BLaER1 treated with 17β-estradiol and CSF1 and Interleukin-3, amounts not matched to agents 10 nM and 100 nM (cell line): ENCODE measurements around the gene OR8B4.
"Not testable (repeated sequence)": the region's sequence is repeated elsewhere in the genome, so short reads cannot be mapped to it uniquely, and the experiment has no call there.

Experiments used
- H3K27ac ChIP-seq, 11 experiments: shearing (Covaris generic); formaldehyde crosslinking; 2 replicates each; pipeline ENCODE4 v1.8.1; 2022
- H3K27me3 ChIP-seq, 11 experiments: shearing (Covaris generic); formaldehyde crosslinking; 2 replicates each; pipeline ENCODE4 v1.8.1; 2022
- H3K36me3 ChIP-seq, 11 experiments: shearing (Covaris generic); formaldehyde crosslinking; 2 replicates each; pipeline ENCODE4 v1.8.1; 2022
- H3K4me1 ChIP-seq, 10 experiments: shearing (Covaris generic); formaldehyde crosslinking; 2 replicates each; pipeline ENCODE4 v1.8.1; 2022
- H3K4me2 ChIP-seq, 11 experiments: shearing (Covaris generic); formaldehyde crosslinking; 2 replicates each; pipeline ENCODE4 v1.8.1; 2022
- H3K4me3 ChIP-seq, 10 experiments: shearing (Covaris generic); formaldehyde crosslinking; 2 replicates each; pipeline ENCODE4 v1.8.1; 2022
- H3K9ac ChIP-seq, 11 experiments: shearing (Covaris generic); formaldehyde crosslinking; 2 replicates each; pipeline ENCODE4 v1.8.1; 2022
- H3K9me3 ChIP-seq, 11 experiments: shearing (Covaris generic); formaldehyde crosslinking; replicated peaks in 1 of 11; 2 replicates each; pipeline ENCODE4 v1.8.1; 2022
- H4K20me1 ChIP-seq, 11 experiments: shearing (Covaris generic); formaldehyde crosslinking; 2 replicates each; pipeline ENCODE4 v1.8.1; 2022
- Cebpa-rat ChIP-seq, 11 experiments: shearing (Covaris generic); IDR thresholded peaks; 2 replicates each; pipeline ENCODE4 v1.8.1; 2022

OR8B4 gene

DNA sequence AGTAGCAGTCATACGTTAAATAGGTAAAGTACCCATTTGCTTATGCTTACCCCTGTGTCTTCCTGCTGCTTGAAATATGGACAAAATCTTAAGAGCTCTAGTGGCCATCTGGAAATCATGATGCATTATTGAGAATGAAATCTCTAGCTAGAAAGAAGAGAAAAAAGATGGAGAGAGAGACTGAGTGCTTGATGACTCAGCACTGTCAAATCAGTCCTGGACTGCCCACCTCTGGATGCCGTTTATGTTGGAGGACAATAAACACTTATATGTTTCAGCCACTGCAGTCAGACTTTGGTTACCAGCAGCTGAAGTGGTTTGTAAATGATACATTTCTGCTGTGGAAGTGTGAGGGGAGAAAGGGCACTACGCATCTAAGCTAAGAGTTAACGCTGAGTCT, 3.6 kb downstream of the OR8B4 start:
- H3K4me3 ChIP-seq = no peak overlapping the region
- TF ChIP-seq Cebpa-rat (IDR thresholded peaks at IDR 0.05) = no peak
- H3K9ac ChIP-seq = no peak overlapping the region

DNA sequence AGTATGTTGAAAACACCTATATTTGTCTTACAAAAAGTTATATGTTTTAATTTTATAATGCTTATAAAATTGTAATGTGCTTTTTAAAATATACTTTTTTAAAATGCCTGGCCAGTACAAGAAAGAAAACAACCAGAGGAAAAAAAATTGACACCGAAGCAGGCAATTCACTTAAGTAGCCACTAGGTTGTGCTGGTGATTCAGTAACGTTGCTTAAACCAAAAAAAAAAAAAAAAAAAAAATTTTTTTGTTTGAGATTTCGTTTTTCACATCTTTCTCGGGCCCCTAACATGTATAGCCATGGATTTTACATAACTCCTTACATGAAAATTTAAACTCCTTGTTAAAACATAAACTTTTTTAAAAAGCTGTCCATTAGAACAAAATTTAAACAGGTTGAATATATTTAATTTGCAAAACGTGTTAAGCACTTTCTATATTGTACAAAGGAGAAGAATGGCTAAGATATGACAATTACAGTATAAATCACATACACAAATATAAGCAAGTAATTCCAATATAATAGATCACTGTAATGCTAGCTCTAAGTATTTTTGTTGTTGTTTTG, 9.2 kb downstream of the OR8B4 start:
- Histone ChIP-seq H4K20me1 (no peaks in the 10 kb centered on the region), H3K9ac (no peak overlapping the region), H3K4me1 (no peaks in the 10 kb centered on the region), H3K36me3 (no peaks in the 10 kb centered on the region), H3K27ac (no peak overlapping the region), H3K27me3 (no peaks in the 10 kb centered on the region), H3K9me3 (no peaks in the 10 kb centered on the region), H3K4me3 (no peak overlapping the region), H3K4me2 (no peak overlapping the region)
- no peak for TF ChIP-seq Cebpa-rat (IDR thresholded peaks at IDR 0.05)

More for the DNA sequence above, 3.6 kb downstream of the OR8B4 start:
- Histone ChIP-seq H3K4me1 (no peaks in the 10 kb centered on the region), H3K27me3 (no peaks in the 10 kb centered on the region), H3K4me2 (no peak overlapping the region), H3K9me3 (no peaks in the 10 kb centered on the region), H4K20me1 (no peaks in the 10 kb centered on the region), H3K27ac (no peak overlapping the region), H3K36me3 (no peaks in the 10 kb centered on the region)

DNA sequence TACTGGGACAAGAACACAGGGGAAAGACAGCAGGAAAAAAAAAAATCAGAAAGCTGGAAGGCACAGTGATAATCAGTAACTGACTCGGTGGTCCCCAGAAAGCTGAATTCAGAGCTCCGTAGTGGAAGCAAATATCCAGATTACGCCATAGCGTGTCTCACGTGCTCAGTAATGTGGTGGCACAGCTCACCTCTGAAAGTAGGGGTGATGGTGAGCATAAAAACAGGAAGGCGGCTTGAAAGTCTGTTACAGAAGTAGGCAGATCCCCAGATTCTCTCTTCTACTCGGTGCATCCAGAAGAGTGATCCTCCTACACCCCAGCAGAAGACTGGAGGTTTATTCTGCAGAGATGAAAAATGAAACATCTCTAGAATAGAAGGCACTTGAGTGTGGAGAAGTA, 14.8 kb downstream of the OR8B4 start:
- Histone ChIP-seq H3K9me3 (no peaks in the 10 kb centered on the region), H3K4me3 (no peak overlapping the region), H4K20me1 (no peaks in the 10 kb centered on the region), H3K27ac (no peak overlapping the region), H3K4me2 (no peak overlapping the region), H3K9ac (no peak overlapping the region), H3K27me3 (no peaks in the 10 kb centered on the region), H3K36me3 (no peaks in the 10 kb centered on the region), H3K4me1 (peaks cover 0 to 16% (median 7%) of the 10 kb centered on the region in 10 experiments; a peak in 11 of 20 replicates)
- TF ChIP-seq Cebpa-rat (IDR thresholded peaks at IDR 0.05) = no peak

DNA sequence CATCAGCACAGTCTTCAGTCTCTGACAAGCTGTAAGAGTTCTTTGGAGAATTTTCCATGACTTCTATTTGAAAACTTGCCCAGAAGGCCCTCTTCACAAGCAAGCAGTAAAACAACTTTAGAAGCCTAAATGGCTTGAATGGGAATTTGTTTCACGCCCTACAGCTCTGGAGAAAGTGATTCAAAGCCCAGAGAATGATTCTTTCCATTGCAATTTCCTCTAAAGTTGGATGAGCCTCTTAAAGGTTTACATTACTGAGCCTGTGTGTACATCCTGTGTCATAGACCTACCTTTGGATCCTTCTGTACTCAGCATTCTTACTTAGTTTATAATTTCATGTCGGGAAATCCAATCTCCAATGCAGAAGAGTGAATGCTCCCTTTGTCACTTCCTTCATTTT, 19.1 kb downstream of the OR8B4 start:
- Histone ChIP-seq H3K27me3 (no peaks in the 10 kb centered on the region), H3K27ac (no peak overlapping the region), H3K4me1 (peaks cover 0 to 16% (median 7%) of the 10 kb centered on the region in 10 experiments; a peak in 11 of 20 replicates), H3K4me2 (peak overlapping the region in 10 of 11 experiments; percentile 2 to 46 (median 28); a peak in 10 of 22 replicates), H3K36me3 (no peaks in the 10 kb centered on the region), H3K9ac (no peak overlapping the region), H3K4me3 (no peak overlapping the region), H3K9me3 (no peaks in the 10 kb centered on the region), H4K20me1 (no peaks in the 10 kb centered on the region)
- no peak for TF ChIP-seq Cebpa-rat (IDR thresholded peaks at IDR 0.05)

DNA sequence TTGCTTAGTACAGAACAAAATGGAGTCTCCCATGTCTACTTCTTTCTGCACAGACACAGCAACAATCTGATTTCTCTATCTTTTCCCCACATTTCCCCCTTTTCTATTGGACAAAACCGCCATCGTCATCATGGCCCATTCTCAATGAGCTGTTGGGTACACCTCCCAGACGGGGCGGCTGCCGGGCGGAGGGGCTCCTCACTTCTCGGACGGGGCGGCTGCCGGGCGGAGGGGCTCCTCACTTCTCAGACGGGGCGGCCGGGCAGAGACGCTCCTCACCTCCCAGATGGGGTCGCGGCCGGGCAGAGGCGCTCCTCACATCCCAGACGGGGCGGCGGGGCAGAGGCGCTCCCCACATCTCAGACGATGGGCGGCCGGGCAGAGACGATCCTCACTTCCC, 21.5 kb downstream of the OR8B4 start:
- not testable (repeated sequence) for H3K27ac ChIP-seq, H3K9me3 ChIP-seq, H3K36me3 ChIP-seq, H3K9ac ChIP-seq, H3K4me2 ChIP-seq, H3K27me3 ChIP-seq, H4K20me1 ChIP-seq, H3K4me3 ChIP-seq
- H3K4me1 ChIP-seq = peaks cover 0 to 16% (median 7%) of the 10 kb centered on the region in 10 experiments; a peak in 11 of 20 replicates

DNA sequence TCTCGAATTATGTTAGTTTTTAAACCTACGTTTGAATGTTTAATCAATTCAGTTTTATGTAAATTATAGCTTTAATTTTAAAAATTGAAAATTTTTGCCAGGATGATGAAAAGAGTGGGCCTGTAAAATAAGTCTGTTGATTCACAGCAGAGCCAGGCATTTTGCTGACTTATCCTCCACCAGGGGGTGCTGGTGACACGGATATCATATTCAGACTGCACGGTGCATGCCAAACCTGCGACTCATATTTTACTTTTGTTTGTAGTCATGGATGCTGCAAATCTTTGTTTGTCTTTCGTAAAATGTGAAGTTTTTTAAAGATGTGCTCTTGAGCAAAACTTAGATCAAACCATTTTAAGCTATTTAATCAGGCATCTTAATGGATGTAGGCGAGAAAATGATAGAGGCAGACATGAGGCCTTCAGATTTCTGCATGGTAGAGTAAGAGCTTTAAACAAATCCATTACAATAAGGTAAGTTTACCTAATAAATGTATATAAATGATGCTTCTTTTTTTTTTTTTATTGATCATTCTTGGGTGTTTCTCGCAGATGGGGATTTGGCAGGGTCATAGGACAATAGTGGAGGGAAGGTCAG, 22.2 kb downstream of the OR8B4 start:
- no peak overlapping the region for H3K9ac ChIP-seq
- peaks cover 0 to 16% (median 7%) of the 10 kb centered on the region in 10 experiments; a peak in 11 of 20 replicates for H3K4me1 ChIP-seq
- no peaks in the 10 kb centered on the region for H3K27me3 ChIP-seq
- no peak for TF ChIP-seq Cebpa-rat (IDR thresholded peaks at IDR 0.05)
- H3K36me3 ChIP-seq = no peaks in the 10 kb centered on the region
- no peaks in the 10 kb centered on the region for H4K20me1 ChIP-seq
- no peak overlapping the region for H3K4me3 ChIP-seq
- H3K9me3 ChIP-seq = no peaks in the 10 kb centered on the region
- no peak overlapping the region for H3K27ac ChIP-seq
- H3K4me2 ChIP-seq = no peak overlapping the region

DNA sequence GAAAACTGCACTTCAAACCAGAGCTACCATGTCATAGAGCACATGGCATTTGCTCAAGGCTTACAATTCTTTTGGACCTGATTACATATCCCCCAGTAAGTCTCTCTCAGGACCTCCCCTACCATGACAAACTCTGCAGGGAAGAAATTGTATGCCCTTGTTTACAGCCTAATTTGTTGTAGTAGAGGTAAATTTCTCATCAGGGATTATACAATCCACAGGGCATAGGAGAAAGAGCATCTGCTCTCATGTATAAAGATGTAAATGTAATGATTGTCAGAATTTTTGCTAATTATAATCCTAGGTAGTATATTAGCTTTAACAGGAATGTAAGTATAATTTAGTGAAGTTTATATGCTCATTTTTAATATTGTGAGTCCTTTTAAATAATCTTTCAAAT, 25.7 kb downstream of the OR8B4 start, which contains the start of gene OR8B3:
TSS of gene OR8B3 (minus strand) at position 101 of the 400 bp plus-strand sequence. CDS start 1,673 bp downstream, outside the sequence.
- H3K27ac ChIP-seq = no peak within 1 kb of the TSS

DNA sequence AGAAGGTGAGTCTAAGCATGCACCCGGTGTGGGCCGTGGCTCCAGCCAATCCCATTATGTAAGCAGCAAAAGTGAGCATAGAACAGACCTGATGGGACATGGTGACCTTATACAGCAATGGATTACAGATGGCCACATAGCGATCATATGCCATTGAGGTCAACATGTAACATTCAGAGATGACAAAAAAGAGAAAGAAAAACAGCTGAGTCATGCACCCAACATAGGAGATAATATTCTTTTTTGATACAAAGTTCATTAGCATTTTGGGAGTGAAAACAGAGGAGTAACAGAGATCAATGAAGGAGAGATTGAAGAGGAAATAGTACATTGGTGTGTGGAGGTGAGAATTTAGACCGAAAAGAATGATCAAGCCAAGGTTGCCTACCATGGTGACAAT, 27.8 kb downstream of the OR8B4 start:
- not testable (repeated sequence) for H3K36me3 ChIP-seq, H3K9me3 ChIP-seq, H3K27me3 ChIP-seq, H3K4me1 ChIP-seq, H3K4me3 ChIP-seq, H3K27ac ChIP-seq, H4K20me1 ChIP-seq, H3K4me2 ChIP-seq, H3K9ac ChIP-seq

More for the DNA sequence above, 25.7 kb downstream of the OR8B4 start, which contains the start of gene OR8B3:
- Histone ChIP-seq H3K9me3 (no peaks in the 10 kb centered on the region), H3K27me3 (no peaks in the 10 kb centered on the region), H3K4me1 (no peaks in the 10 kb centered on the region), H3K4me3 (no peak within 1 kb of the TSS), H3K9ac (no peak within 1 kb of the TSS), H3K4me2 (no peak within 1 kb of the TSS), H3K36me3 (no peaks in the 10 kb centered on the region), H4K20me1 (no peaks in the 10 kb centered on the region)
- TF ChIP-seq Cebpa-rat (IDR thresholded peaks at IDR 0.05) = no peak

DNA sequence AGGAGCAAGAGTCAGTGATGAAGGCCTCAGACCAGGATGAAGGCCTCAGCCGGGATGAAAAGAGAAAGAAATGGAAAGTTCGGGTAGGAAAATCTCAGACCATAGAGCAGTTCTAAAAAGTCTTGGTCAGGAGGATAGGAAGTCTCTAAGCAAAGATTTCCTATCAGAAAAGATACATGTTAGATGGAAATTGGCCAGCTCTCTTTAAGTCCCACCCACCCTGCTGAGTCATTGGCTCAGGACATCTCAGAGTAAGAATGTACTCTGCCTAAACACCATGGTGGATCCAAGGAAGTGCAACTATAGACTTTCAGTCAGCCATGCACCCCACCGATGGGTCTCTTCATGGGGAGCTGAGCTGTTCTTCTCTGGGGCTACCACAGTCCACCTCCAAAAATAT, 30.3 kb downstream of the OR8B4 start:
- no peaks in the 10 kb centered on the region for H3K36me3 ChIP-seq
- H3K4me2 ChIP-seq = no peak overlapping the region
- no peaks in the 10 kb centered on the region for H3K4me1 ChIP-seq
- H3K9ac ChIP-seq = no peak overlapping the region
- H4K20me1 ChIP-seq = no peaks in the 10 kb centered on the region
- H3K27me3 ChIP-seq = no peaks in the 10 kb centered on the region
- H3K27ac ChIP-seq = no peak overlapping the region
- no peak overlapping the region for H3K4me3 ChIP-seq
- no peaks in the 10 kb centered on the region for H3K9me3 ChIP-seq
- TF ChIP-seq Cebpa-rat (IDR thresholded peaks at IDR 0.05) = no peak

DNA sequence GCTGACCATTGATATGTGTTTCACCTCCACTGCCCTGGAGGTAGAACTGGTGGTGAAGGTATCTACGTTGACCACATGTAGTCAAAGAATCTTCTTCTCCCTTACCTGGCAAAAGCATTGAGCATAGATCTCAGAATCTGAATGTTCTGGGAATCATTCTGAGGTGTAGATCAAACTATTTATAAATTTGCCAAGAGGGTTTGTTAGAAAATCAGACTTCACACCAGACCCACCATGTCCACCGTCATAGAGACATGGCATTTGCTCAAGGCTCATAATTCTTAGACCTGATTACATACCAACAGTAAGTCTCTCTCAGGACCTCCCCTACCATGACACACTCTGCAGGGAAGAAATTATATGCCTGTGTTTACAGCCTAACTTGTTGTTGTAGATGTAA, 40.3 kb downstream of the OR8B4 start, which contains the start of gene OR8B2:
TSS of gene OR8B2 (minus strand) at position 101 of the 400 bp plus-strand sequence. CDS start 1,156 bp downstream, outside the sequence.
- no peak within 1 kb of the TSS for H3K27ac ChIP-seq
- H3K9ac ChIP-seq = no peak within 1 kb of the TSS
- no peaks in the 10 kb centered on the region for H3K4me1 ChIP-seq
- H3K4me3 ChIP-seq = no peak within 1 kb of the TSS
- H3K4me2 ChIP-seq = no peak within 1 kb of the TSS
- TF ChIP-seq Cebpa-rat (IDR thresholded peaks at IDR 0.05) = no peak
- no peaks in the 10 kb centered on the region for H3K27me3 ChIP-seq
- H3K9me3 ChIP-seq = peaks cover 0 to 4% (median 0%) of the 10 kb centered on the region in 11 experiments; a peak in 2 of 22 replicates
- H4K20me1 ChIP-seq = no peaks in the 10 kb centered on the region; a peak in 1 of 22 replicates
- H3K36me3 ChIP-seq = no peaks in the 10 kb centered on the region

DNA sequence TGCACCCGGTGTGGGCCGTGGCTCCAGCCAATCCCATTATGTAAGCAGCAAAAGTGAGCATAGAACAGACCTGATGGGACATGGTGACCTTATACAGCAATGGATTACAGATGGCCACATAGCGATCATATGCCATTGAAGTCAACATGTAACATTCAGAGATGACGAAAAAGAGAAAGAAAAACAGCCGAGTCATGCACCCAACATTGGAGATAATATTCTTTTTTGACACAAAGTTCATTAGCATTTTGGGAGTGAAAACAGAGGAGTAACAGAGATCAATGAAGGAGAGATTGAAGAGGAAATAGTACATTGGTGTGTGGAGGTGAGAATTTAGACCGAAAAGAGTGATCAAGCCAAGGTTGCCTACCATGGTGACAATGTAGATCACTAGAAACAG, 41.8 kb downstream of the OR8B4 start:
- not testable (repeated sequence) for H3K9me3 ChIP-seq, H3K4me2 ChIP-seq, H3K4me1 ChIP-seq, H3K9ac ChIP-seq, H3K4me3 ChIP-seq, H4K20me1 ChIP-seq, H3K27ac ChIP-seq, H3K27me3 ChIP-seq, H3K36me3 ChIP-seq
